Measurements from ENCODE around the gene ACSM2B. TPM values are rescaled to one million over a fixed set of nuclear protein-coding genes. Genes with fewer than 3 reads are reported as not detected.

The ACSM2B gene
- total RNA-seq, 1 experiment from 2014 or later, result 1.4 TPM

DNA sequence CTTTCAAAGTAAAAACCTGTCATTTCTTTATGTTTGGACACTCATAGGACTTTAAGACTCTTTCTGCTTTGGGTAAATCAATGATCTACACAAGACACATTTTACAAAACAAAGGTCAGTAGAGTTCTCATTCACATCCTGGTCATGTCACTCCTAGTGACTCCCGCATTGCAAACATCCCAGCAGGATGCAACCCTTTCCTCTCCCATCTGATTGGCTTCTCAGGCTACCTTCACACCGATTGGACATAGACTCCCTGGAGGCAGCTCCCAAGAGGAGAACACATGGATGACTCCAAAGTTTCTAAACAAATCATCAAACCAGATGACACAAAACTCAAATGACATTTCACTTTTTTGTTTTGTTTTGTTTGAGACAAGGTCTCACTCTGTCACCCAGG lies 43.8 kb upstream of the ACSM2B start:
- ChIA-PET CTCF (no interaction called here), POLR2A (no interaction called here)
- Mint-ChIP-seq H3K27ac (ENCODE audit: unreplicated experiment) (no peak overlapping the region), H3K4me1 (ENCODE audit: low read depth, unreplicated experiment) (no peaks in the 10 kb centered on the region), H3K36me3 (ENCODE audit: insufficient read depth, unreplicated experiment) (no peaks in the 10 kb centered on the region), H3K27me3 (ENCODE audit: insufficient read depth, unreplicated experiment) (peaks cover 3% of the 10 kb centered on the region), H3K4me3 (ENCODE audit: unreplicated experiment) (no peak overlapping the region), H3K9me3 (ENCODE audit: unreplicated experiment) (no peaks in the 10 kb centered on the region)
- Histone ChIP-seq H3K9me3 (no peaks in the 10 kb centered on the region), H3K36me3 (ENCODE audit: control insufficient read depth, insufficient read depth, low read length) (no peaks in the 10 kb centered on the region), H3K4me3 (ENCODE audit: low read depth, low read length) (no peak overlapping the region), H3K4me1 (no peaks in the 10 kb centered on the region), H3K27me3 (replicated peaks; ENCODE audit: control insufficient read depth, insufficient read depth, low read length) (no peaks in the 10 kb centered on the region; the same call in 1 of the 2 replicates)
- DNase-seq, result no peak
- TF ChIP-seq, protein P1, sequence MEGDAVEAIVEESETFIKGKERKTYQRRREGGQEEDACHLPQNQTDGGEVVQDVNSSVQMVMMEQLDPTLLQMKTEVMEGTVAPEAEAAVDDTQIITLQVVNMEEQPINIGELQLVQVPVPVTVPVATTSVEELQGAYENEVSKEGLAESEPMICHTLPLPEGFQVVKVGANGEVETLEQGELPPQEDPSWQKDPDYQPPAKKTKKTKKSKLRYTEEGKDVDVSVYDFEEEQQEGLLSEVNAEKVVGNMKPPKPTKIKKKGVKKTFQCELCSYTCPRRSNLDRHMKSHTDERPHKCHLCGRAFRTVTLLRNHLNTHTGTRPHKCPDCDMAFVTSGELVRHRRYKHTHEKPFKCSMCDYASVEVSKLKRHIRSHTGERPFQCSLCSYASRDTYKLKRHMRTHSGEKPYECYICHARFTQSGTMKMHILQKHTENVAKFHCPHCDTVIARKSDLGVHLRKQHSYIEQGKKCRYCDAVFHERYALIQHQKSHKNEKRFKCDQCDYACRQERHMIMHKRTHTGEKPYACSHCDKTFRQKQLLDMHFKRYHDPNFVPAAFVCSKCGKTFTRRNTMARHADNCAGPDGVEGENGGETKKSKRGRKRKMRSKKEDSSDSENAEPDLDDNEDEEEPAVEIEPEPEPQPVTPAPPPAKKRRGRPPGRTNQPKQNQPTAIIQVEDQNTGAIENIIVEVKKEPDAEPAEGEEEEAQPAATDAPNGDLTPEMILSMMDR (IDR thresholded peaks at IDR 0.05; ENCODE audit: insufficient read depth in 1 of 2, low read depth in 1 of 2, low read length in 1 of 2, severe bottlenecking in 1 of 2, unreplicated experiment in 1 of 2), result no peak
- intact Hi-C loops (cut with micrococcal nuclease; ENCODE audit: unreplicated experiment), result no loop called here
- no TSS peak for BruUV-seq (replicated peaks)

DNA sequence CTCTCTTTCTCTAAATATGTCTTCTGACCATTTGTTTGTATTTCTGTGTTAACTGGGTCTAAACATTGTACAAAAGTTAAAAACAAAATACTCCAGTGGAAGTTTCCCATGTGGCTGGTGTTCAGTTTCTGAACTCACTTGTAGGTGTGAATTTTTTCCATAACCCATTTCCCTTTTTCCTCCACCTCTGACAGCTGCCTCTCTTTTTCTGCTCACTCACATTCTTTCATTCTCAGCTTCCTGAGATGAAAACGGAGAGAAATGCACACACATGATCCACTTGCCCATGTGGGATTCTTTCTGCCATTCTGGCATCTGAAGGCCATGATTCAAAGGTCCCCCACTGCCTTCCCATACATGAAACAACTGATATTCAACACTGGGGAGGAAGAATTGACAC lies 41.1 kb upstream of the ACSM2B start:
- intact Hi-C loops (cut with micrococcal nuclease; ENCODE audit: unreplicated experiment), result no loop called here
- H3K9me3 Mint-ChIP-seq (ENCODE audit: unreplicated experiment), result no peaks in the 10 kb centered on the region
- DNase-seq, result no peak
- no peaks in the 10 kb centered on the region for H3K9me3 ChIP-seq
- H3K4me1 Mint-ChIP-seq (ENCODE audit: low read depth, unreplicated experiment), result no peaks in the 10 kb centered on the region
- H3K36me3 Mint-ChIP-seq (ENCODE audit: insufficient read depth, unreplicated experiment), result no peaks in the 10 kb centered on the region
- no peak overlapping the region for H3K27ac Mint-ChIP-seq (ENCODE audit: unreplicated experiment)
- TF ChIP-seq, protein P1 (IDR thresholded peaks at IDR 0.05; ENCODE audit: insufficient read depth in 1 of 2, low read depth in 1 of 2, low read length in 1 of 2, severe bottlenecking in 1 of 2, unreplicated experiment in 1 of 2), result no peak
- no peaks in the 10 kb centered on the region for H3K4me1 ChIP-seq
- CTCF ChIA-PET, result no interaction called here
- no TSS peak for BruUV-seq (replicated peaks)
- H3K4me3 Mint-ChIP-seq (ENCODE audit: unreplicated experiment), result no peak overlapping the region
- no peak overlapping the region for H3K4me3 ChIP-seq (ENCODE audit: low read depth, low read length)
- peaks cover 3% of the 10 kb centered on the region for H3K27me3 Mint-ChIP-seq (ENCODE audit: insufficient read depth, unreplicated experiment)
- no peaks in the 10 kb centered on the region for H3K36me3 ChIP-seq (ENCODE audit: control insufficient read depth, insufficient read depth, low read length)
- no peaks in the 10 kb centered on the region; the same call in 1 of the 2 replicates for H3K27me3 ChIP-seq (replicated peaks; ENCODE audit: control insufficient read depth, insufficient read depth, low read length)
- POLR2A ChIA-PET, result interaction anchor here (0.8 kb wide), 1 partner anchor 124 kb away, joined by 3 read pairs; no protein-coding TSS in a partner anchor

DNA sequence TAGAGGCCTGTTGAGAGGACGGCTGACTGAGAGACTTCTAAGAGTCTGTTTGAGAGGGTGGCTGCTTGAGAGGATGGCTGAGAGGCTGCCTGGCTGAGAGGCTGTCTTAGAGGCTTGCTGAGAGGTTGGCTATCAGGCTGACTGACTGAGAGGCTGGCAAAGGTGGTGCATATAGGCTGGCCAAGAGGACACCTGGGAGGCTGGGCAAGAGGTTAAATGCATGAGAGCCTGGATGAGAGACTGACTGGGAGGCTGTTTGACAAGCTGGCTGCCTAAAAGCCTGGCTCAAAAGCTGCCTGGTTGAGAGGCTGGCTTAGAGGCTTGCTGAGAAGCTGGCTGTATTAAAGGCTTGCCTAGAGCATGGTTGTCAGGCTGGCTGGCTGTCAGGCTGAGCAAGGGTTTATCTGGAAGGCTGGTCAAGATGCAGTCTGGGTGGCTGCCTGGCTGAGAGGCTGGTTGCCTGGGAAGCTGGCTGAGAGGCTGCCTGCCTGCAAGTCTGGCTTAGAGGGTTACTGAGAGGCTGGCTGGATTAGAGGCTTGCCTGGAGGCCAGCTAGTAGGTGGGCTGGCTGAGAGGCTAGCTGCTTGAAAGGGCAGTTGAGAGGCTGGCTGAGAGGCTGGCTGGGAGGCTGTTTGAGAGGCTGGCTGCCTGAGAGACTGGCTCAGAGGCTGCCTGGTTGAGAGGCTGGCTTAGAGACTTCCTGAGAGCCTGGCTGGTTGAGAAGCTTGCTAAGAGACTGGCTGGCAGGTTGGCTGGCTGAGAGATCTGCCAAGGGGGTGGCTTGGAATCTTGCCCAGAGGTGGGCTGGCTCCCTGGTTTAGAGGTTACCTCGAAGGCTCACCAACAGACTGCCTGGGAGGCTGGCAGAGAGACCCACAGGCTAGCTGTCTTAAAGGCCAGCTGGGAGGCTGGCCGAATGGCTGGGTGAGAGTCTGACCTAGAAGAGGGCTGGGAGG lies 38.3 kb upstream of the ACSM2B start:
- Mint-ChIP-seq H3K4me1 (ENCODE audit: low read depth, unreplicated experiment) (no peaks in the 10 kb centered on the region), H3K36me3 (ENCODE audit: insufficient read depth, unreplicated experiment) (no peaks in the 10 kb centered on the region), H3K27me3 (ENCODE audit: insufficient read depth, unreplicated experiment) (peaks cover 6% of the 10 kb centered on the region), H3K9me3 (ENCODE audit: unreplicated experiment) (no peaks in the 10 kb centered on the region), H3K4me3 (ENCODE audit: unreplicated experiment) (no peak overlapping the region), H3K27ac (ENCODE audit: unreplicated experiment) (no peak overlapping the region)
- no peak for DNase-seq
- no TSS peak for BruUV-seq (replicated peaks)
- no peaks in the 10 kb centered on the region for H3K36me3 ChIP-seq (ENCODE audit: control insufficient read depth, insufficient read depth, low read length)
- TF ChIP-seq, protein P1 (IDR thresholded peaks at IDR 0.05; ENCODE audit: insufficient read depth in 1 of 2, low read depth in 1 of 2, low read length in 1 of 2, severe bottlenecking in 1 of 2, unreplicated experiment in 1 of 2), result no peak
- H3K4me3 ChIP-seq (ENCODE audit: low read depth, low read length), result no peak overlapping the region
- no peaks in the 10 kb centered on the region for H3K4me1 ChIP-seq
- no peaks in the 10 kb centered on the region; the same call in 1 of the 2 replicates for H3K27me3 ChIP-seq (replicated peaks; ENCODE audit: control insufficient read depth, insufficient read depth, low read length)
- CTCF ChIA-PET, result no interaction called here
- POLR2A ChIA-PET, result no interaction called here
- intact Hi-C loops (cut with micrococcal nuclease; ENCODE audit: unreplicated experiment), result no loop called here
- no peaks in the 10 kb centered on the region for H3K9me3 ChIP-seq

All from Caco-2 (cell line).